Superior temporal gyrus (tissue), 1 donor: Measurements from ENCODE around the gene NLGN2.
"Not testable (repeated sequence)": the region's sequence is repeated elsewhere in the genome, so short reads cannot be mapped to it uniquely, and the experiment has no call there.

Source experiments
- DNase-seq: peaks from one replicate; pipeline ENCODE4 v3.0.0-alpha.2; 2016; ENCODE audit errors: extremely low spot score

NLGN2 gene

DNA sequence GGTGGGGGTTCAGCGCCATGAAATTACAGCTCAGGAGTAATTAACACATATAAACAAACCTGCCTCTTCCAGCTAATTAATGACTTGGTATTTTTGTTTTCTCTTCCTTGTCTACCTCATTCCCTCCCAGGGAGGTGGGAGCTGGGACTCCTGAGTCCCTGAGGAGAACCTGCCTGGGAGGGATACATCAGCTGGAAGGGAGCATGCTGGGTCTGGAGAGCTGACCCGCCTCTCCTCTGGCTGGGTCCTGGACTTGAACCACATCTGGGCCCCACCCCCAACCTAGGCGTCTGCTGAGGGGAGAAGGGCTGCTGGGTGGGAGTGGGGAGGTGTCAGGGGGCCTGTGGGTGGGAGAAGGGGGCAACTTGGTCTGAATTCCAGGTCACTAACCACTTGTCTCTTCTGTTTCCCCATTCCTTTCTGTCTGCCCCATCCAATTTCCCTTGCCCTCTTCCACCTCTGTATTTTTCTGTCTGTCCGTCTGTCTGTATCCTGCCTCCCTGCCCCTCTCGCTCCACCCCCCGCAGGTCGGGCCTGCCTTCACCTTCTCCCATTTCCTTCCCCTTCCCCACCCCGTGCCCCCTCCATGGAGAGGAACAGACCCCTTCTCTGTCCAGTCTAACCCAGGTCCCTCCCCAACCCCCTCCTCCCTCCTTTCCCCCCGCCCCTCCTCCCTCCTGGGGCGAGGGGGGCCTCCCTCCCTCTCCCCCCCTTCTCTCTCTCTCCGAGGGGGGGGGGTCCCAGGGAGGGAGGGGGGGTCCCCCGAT is at the start of gene NLGN2:
NLGN2 (plus strand) TSS at position 361 of the 767 bp plus-strand sequence. CDS start 411 bp downstream, outside the sequence.
- DNase-seq: no peak

DNA sequence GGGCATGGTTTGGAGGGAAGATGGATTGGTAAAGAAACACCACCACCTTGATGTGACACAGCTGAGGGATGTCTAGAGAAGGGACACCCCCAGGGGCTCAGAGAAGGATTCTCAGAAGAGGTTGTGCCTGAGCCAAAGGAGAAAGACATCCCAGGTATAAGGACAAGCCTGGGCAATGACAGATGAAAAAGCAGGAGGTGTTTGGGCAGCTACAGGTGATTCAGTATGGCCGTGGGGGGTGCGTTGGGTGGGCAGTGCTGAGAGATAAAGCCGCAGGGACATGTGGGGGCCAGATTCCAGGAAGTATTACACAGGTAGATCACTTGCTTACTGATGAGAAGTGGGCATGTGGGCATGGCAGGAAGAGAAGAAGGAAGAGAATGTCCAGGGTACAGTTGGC is 45.7 kb upstream of the NLGN2 start:
- DNase-seq: no peak

DNA sequence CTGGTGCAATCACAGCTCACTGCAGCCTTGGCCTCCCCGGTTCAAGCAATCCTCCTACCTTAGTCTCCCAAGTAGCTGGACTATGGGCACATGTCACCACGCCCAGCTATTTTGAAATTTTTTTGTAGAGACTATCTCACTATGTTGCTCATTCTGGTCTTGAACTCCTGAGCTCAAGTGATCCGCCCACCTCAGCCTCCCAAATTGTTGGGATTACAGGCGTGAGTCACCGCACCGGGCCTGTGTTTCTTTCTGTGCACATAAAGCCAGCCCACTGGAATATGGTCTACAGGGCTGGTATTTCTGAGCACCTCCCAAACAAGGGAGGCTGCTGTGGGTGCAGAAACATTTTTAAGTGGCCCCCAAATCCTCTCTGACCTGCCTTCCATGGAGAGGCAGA is 44.3 kb upstream of the NLGN2 start:
- no peak for DNase-seq

DNA sequence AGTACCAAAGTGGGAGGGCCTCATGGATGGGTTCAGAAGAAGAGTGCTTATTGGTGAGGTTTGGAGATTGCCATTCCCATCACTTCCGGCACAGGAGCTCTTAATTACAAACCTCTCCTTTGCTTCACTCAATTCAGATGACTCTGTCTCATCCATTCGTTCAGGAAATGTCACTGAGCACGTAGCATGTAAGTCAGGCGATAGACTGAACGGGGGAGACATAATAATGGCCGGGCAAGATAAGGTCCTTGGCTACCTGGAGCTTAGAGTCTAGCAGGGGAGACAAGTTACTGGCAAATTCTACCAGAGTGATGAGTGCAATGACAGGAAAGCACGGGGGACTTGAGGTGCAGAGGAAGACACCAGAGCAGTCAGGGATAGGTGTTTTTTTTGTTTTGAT is 41.7 kb upstream of the NLGN2 start:
- not testable (repeated sequence) for DNase-seq

DNA sequence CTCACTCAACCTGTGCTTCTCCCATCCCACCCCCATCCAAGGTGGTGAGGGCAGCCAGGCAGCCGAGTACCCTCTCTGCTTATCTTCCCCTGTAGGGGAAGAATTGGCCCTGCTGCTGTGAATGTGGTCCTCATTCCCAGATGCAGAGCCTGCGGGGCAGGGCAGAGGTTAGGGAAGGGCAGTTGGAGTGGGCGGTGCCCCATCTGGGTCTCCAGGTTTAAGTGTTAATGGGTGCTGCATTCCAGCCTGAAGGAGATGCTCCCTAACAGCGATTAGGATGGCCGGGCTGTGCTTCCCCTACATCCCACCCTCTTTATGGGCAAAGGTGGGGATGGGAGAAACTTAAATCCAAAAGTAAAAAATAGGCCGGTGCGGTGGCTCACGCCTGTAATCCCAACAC is 40.6 kb upstream of the NLGN2 start:
- DNase-seq: no peak

- DNase-seq: no peak
These were observed 39.6 kb upstream of the NLGN2 start for GRCh38 chr17:7367918-7368598.

GRCh38 chr17:7368599-7368994 is 39.0 kb upstream of the NLGN2 start:
- DNase-seq: not testable (repeated sequence)

DNA sequence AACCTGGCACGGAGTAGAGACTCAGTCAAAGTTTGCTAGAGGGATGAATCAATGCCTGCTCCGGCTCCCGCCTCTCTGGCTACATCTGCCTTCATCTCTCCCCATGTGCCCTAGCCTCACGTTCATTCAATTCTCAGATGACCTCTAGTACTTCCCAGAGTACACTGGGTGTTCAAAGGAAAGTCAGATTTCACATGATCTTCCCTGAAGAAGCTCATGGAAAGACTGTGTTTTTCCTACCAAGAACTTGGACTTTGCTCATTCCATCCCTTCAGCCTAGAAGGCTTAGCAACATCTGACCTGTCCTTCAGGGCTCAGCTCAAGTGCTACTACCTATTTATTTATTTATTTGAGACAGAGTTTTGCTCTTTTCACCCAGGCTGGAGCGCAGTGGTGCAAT is 37.8 kb upstream of the NLGN2 start:
- no peak for DNase-seq

GRCh38 chr17:7370853-7371252 is 36.8 kb upstream of the NLGN2 start:
- DNase-seq: no peak

DNA sequence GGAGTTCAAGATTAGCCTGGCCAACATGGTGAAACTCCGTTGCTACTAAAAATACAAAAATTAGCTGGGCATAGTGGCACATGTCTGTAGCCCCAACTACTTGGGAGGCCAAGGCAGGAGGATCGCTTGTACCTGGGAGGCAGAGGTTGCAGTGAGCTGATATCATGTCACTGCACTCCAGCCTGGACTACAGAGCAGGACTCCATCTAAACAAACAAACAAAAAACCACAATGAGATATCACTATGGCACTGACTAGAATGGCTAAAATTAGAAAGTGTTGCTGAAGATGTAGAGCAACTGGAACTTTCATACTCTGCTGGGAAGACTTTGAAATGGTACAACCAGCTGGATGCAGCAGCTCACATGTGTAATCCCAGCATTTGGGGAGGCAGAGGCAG is 33.3 kb upstream of the NLGN2 start:
- DNase-seq: no peak

DNA sequence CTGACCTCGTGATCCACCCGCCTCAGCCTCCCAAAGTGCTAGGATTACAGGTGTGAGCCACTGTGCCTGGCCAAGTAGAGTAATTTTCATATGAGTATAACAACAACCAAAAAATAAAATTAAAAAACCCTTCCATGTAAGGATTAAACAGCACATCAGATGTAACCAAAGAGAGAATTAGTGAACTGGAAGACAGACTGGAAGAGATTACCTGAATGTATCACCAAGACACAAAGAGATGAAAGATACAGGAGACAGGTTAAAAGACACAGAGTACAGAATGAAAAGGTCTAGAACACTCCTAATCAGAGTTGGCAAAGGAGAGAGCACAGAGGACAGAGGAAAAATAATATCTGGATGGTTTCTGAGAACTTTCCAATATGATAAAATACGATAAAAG is 28.5 kb upstream of the NLGN2 start:
- no peak for DNase-seq

DNA sequence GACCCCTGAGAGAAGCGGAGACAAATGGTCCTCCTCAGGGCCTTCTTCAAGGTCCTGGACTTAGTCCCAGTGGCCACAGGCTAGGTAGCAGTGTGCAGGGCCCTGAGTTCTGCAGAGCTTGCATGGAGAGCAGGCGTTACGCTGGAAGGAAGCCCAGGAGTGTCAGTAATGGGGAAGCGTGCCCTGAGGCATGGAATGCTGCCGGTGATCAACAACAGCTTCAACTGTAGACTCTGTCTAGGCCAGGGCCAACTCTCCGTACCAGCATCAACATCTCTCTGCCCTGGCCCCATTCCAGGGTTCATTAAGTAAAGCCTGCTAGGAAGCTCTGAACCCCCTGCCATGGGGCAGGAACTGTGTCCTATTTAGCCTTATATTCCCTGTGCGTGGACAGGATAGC is 27.3 kb upstream of the NLGN2 start:
- DNase-seq: no peak

DNA sequence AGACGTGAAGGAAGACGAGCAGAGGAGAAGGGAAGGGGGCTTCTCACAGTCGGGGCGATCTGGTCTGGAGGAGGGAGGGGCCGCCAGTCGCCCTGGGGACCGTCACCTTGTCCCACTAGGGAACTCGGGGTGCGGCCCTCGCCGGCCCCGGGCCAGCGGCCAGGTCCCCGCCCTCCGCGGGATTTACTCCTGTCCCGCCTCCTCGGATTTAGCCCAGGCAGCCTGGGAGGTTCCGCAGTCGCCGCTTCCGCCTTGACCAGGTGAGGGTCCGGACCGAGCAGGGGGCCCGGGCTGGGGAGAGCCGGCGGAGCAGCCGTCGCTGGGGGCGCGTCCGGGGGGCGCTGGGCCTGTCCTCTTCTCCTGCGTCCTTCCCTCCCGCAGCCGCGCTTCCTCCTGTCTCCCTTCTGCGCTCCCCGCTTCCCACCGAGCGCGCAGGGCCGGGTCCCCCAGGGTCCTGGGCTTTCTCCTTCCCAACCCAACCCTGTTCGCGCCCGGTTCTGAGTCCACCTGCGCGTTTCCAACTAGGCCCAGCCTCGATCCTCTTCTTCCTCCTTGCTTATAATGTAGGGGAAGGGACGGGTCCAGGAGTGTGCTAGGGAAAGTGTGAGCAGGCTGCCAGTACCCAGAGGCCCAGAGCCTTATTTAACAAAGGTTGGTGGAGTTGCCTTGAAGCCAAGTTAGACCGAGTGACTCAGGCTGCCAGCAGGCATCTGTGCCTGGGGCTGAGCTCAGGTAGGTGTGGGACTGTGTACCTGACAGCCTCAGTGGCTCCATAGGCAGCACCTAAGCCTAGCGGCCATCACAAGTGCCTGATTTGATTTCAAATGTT is 26.6 kb upstream of the NLGN2 start, which contains the start of gene TNK1:
TNK1 (plus strand) TSS at position 235 of the 829 bp plus-strand sequence. CDS start 1,838 bp downstream, outside the sequence.
- DNase-seq: no peak

GRCh38 chr17:7382901-7383300 is 24.7 kb upstream of the NLGN2 start:
- DNase-seq: no peak

DNA sequence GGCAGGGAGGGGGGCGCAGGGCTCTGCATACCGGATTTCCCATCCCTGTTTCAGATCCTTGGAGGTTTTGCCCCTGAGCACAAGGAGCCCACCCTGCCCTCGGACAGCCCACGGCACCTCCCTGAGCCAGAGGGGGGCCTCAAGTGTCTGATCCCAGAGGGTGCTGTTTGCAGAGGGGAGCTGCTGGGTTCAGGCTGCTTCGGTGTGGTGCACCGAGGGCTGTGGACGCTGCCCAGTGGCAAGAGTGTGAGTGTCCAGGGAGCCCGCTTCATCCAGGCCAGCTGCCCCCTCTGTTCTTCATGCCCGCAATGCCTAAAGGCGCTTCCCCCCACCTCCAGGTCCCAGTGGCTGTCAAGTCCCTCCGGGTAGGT is 24.3 kb upstream of the NLGN2 start:
- DNase-seq: no peak

GRCh38 chr17:7383742-7384488 is 23.7 kb upstream of the NLGN2 start:
- DNase-seq: no peak

GRCh38 chr17:7384489-7385081 is 23.1 kb upstream of the NLGN2 start:
- no peak for DNase-seq

DNA sequence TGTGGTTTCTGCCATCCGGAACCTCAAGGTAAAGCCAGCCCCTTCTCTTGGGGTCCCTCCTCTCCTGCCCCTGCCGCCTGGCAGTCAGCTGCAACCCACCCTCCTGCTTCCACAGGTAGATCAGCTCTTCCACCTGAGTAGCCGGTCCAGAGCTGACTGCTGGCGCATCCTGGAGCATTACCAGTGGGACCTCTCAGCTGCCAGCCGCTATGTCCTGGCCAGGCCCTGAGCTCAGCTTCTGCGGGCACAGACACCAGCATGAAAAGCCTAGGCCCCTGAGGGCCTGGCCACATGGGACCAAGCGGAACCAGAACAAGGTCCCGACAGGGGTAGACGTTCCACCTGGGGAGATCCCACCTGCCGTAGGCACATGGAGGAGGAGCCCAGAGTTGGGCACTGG is 18.8 kb upstream of the NLGN2 start:
- no peak for DNase-seq

- DNase-seq: no peak
These were observed 17.4 kb upstream of the NLGN2 start for GRCh38 chr17:7389924-7390910.

DNA sequence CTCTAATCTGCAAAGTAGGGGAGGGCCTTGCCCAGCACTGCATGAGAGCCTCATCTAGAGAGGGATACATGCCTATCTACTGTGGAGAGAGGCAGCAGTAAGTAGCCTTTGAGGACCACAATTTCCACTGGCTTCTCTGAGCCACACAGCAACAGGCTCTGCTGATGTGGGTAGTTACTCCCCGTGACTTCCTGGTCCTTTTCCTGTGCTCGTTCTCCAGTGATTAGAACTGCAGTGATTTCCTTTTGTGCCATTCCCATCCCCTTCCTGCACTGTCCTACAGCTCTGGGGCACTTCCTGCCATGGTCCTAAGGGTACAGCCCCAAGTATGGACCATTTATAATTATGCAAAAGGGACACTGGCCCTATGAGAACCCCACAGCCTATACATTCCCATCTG is 16.3 kb upstream of the NLGN2 start:
- DNase-seq: no peak
